Stimulated activated CD8-positive, alpha-beta memory T cell treated with anti-CD3 and anti-CD28 coated beads, Interleukin-2, amount 100 ng/mL, for 48 hours (primary cell): Measurements from ENCODE around the gene LNPEP.
"Not testable (repeated sequence)": the region's sequence is repeated elsewhere in the genome, so short reads cannot be mapped to it uniquely, and the experiment has no call there.

ENCODE experiments used
- DNase-seq, 2 donors: peaks; one replicate each; pipeline ENCODE4 v3.0.0-alpha.2; 2020; ENCODE audit warnings: low read depth in 2 of 2

LNPEP gene

GRCh38 chr5:96930058-96930457 lies 5.8 kb upstream of the LNPEP start:
- DNase-seq: no peak

GRCh38 chr5:96930589-96930988 lies 5.3 kb upstream of the LNPEP start:
- DNase-seq: no peak

GRCh38 chr5:96931037-96931436 lies 4.8 kb upstream of the LNPEP start:
- not testable (repeated sequence) for DNase-seq

GRCh38 chr5:96931605-96932004 lies 4.3 kb upstream of the LNPEP start:
- DNase-seq: no peak

- no peak for DNase-seq
Measured at GRCh38 chr5:96932026-96932425, 3.9 kb upstream of the LNPEP start.

- no peak for DNase-seq
Measured at GRCh38 chr5:96933764-96934707, 1.8 kb upstream of the LNPEP start.

- peak; percentile 89 to 93 for DNase-seq
Measured at GRCh38 chr5:96934708-96935558, 947 bp upstream of the LNPEP start.

- peak; percentile 24 to 35 for DNase-seq
Measured at GRCh38 chr5:96936431-96937320, 796 bp downstream of the LNPEP start.

GRCh38 chr5:96940586-96940985 lies 4.7 kb downstream of the LNPEP start:
- DNase-seq: no peak

GRCh38 chr5:96941140-96941539 lies 5.3 kb downstream of the LNPEP start:
- no peak for DNase-seq

- peak in 1 of 2 donors; percentile 8 for DNase-seq
Measured at GRCh38 chr5:96942078-96942477, 6.2 kb downstream of the LNPEP start.

- DNase-seq: no peak
Measured at GRCh38 chr5:96942911-96943310, 7.0 kb downstream of the LNPEP start.

GRCh38 chr5:96943799-96944198 lies 7.9 kb downstream of the LNPEP start:
- no peak for DNase-seq

- no peak for DNase-seq
Measured at GRCh38 chr5:96945144-96945897, 9.4 kb downstream of the LNPEP start.

GRCh38 chr5:96946381-96946780 lies 10.5 kb downstream of the LNPEP start:
- DNase-seq: no peak

GRCh38 chr5:96952118-96952750 lies 16.4 kb downstream of the LNPEP start:
- DNase-seq: no peak

GRCh38 chr5:96952974-96953730 lies 17.3 kb downstream of the LNPEP start:
- no peak for DNase-seq

GRCh38 chr5:96957254-96958049 lies 21.6 kb downstream of the LNPEP start:
- DNase-seq: peak; percentile 16 to 22

GRCh38 chr5:96958977-96959376 lies 23.1 kb downstream of the LNPEP start:
- no peak for DNase-seq
